OCI-LY1 (cell line): ENCODE results near the gene ANXA2R.

Source experiments
- EZH2 ChIP-seq: fragments of 200-600 bp; sonication (generic), shearing (Covaris generic); IDR thresholded peaks from 2 replicates; pipeline ENCODE4 v1.8.0; 2017; ENCODE audit warnings: borderline replicate concordance, mixed run types, mild to moderate bottlenecking, antibody characterized with exemption, low read length, moderate library complexity, mixed read lengths
- TF ChIP-seq, protein P1 (sequence below): fragments of 200-600 bp; sonication (generic), shearing (Covaris generic); IDR thresholded peaks from 2 replicates; pipeline ENCODE4 v1.5.1; 2017; ENCODE audit warnings: mild to moderate bottlenecking, antibody characterized with exemption, low read length, moderate library complexity, mixed read lengths

DNA sequence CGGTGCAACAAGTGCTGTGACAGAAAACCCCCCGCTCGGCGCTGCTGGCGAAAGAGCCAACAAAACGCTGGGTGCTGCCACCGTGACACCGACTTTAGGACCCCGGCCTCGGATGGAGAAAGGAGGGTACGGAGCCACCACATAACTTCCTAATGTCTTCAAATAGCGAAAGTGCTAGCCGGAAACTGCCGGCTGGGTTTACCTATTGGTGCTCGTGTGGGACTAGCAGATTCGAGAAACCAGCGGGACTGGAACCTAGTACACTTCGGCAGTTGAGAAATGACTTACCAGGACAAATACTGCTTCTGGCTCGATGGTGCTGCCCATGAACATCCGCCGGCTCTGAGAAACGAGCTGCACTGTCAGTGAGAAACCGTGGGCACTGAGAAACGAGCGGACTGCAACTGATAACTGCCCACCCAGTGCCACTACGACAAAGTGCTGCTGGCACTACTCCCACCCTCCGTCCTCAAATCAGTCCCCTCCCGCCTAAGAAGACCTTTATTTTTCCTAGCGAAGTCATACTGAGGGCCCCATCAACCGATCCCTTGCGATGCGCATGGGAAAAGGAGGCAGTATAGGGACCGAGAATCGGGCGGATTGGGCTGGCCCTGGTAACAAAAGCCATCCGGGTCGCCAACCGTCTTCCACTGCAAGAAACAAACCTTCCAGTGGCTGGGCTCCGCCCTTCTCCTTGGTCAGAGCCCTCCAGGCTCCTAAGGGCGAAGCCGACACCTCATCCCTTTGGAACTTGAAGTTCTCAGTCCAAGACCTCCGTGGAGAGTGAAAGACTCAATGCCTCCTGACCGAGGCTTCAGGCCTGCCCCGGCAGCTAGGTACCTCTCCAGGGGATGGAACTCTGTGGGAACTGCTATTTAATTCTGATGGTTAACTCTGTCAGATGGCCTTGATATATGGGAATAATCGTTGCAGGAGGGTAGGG, 27.0 kb upstream of the ANXA2R start:
- TF ChIP-seq, protein P1, sequence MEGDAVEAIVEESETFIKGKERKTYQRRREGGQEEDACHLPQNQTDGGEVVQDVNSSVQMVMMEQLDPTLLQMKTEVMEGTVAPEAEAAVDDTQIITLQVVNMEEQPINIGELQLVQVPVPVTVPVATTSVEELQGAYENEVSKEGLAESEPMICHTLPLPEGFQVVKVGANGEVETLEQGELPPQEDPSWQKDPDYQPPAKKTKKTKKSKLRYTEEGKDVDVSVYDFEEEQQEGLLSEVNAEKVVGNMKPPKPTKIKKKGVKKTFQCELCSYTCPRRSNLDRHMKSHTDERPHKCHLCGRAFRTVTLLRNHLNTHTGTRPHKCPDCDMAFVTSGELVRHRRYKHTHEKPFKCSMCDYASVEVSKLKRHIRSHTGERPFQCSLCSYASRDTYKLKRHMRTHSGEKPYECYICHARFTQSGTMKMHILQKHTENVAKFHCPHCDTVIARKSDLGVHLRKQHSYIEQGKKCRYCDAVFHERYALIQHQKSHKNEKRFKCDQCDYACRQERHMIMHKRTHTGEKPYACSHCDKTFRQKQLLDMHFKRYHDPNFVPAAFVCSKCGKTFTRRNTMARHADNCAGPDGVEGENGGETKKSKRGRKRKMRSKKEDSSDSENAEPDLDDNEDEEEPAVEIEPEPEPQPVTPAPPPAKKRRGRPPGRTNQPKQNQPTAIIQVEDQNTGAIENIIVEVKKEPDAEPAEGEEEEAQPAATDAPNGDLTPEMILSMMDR, result no peak
- TF ChIP-seq EZH2, result no peak
